Activated CD8-positive, alpha-beta memory T cell treated with anti-CD3 and anti-CD28 coated beads for 48 hours (primary cell): Measurements from ENCODE around the gene PPP2R3B.
"Not testable (repeated sequence)": the region's sequence is repeated elsewhere in the genome, so short reads cannot be mapped to it uniquely, and the experiment has no call there.

Source experiments
- DNase-seq, 3 experiments: peaks; one replicate each; pipeline ENCODE4 v3.0.0-alpha.2; 2020; ENCODE audit warnings: low read depth in 2 of 3, low spot score in 2 of 3

Gene PPP2R3B

DNA sequence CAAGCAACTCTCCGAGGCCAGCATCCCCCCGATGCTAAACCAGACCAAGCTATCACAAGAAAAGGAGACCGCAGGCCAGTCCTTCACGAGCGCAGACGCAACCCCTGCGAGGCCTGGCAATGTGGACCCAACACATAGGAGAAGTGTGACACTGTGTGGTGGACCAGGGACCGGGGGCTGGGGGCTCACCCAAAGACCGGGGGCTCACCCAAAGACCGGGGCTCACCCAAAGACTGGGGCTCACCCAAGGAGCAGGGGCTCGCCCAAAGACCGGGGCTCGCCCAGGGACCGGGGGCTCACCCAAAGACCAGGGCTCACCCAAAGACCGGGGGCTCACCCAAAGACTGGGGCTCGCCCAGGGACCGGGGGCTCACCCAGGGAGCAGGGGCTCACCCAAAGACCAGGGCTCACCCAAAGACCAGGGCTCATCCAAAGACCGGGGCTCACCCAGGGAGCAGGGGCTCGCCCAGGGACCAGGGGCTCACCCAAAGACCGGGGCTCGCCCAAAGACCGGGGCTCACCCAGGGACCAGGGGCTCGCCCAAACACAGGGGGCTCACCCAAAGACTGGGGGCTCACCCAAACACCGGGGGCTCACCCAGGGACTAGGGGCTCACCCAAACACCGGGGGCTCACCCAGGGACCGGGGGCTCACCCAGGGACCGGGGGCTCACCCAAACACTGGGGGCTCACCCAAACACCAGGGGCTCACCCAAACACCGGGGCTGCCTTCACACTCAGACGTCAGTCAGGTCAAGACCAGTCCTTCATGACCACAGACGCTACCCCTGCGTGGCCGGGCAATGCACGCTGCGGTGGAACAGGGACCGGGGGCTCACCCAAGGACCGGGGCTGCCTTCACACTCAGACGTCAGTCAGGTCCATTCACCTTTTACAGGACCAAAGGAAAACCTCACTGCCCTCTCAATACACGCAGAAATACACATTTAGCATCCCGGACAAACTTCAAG, 32.9 kb downstream of the PPP2R3B start:
- DNase-seq = no peak

DNA sequence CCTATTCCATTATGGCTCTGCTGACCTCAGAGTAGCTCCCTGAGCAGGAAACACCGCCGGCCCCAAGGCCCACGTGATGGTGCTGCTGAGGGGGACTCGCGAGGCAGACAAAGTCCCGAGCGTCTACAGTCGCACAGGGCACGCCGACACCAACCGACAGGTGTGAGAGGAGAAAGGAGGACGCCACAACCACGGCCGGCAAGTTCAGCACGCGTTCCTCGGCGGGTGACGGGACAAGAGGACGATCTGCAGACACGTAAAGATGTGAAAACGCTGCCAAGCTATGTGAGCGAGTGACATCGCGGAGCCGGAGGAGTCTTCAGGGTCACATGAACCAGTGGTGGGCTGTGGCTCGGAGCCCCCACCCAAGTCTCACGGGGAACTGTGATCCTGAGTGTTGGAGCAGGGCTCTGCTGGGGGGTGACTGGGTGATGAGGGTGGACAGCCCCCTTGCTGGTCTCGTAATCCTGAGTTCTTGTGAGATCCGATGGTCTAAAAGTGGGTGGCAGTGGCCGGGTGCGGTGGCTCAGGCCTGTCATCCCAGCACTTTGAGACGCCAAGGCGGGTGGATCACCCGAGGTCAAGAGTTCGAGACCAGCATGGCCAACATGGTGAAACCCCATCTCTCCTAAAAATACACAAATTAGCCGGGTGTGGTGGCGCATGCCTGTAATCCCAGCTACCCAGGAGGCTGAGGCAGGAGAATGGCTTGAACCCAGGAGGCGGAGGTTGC, 34.0 kb downstream of the PPP2R3B start:
- DNase-seq = no peak

DNA sequence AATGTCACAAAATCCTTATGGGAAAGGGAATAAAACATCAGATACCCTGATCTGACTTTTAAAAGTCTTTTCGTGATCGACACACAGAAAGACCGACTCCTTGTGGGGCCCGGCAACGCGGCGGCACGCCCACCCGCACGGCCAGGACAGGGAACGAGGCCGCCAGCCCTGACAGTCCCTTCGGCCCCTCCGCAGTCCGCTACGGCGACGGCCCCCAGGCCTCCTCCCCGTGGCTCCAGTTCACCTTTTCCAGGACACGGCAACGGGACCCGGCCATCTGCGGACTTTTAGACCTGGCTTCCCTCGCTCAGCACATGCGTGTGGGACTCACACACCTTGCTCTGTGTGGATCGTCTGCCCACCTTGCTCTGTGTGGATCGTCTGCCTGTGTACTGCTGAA, 34.5 kb downstream of the PPP2R3B start:
- DNase-seq = no peak

GRCh38 chrX:351736-352135, 35.0 kb downstream of the PPP2R3B start:
- DNase-seq = no peak

- DNase-seq = not testable (repeated sequence)
Observed at GRCh38 chrX:351324-351641, 35.4 kb downstream of the PPP2R3B start.

GRCh38 chrX:350534-351323, 36.0 kb downstream of the PPP2R3B start:
- no peak for DNase-seq

GRCh38 chrX:350148-350533, 36.6 kb downstream of the PPP2R3B start:
- no peak for DNase-seq

DNA sequence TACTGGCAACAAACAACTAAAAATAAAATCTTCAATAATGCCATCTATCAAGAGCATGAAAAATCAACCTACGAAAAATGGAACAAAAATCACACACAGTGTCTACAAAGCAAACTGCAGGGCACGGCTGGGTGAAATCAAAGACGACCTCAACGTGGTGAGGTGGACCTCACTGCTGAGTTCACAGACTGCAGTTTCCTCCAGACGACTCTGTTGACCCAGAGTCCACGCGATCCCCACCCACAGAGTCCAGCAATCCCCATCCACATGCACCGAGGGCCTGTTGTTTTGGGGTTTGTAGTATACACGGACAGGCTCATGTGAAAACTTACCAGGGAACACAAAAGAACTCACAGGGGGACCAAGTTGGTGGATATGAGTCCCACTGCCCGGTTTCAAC, 37.0 kb downstream of the PPP2R3B start:
- no peak for DNase-seq

DNA sequence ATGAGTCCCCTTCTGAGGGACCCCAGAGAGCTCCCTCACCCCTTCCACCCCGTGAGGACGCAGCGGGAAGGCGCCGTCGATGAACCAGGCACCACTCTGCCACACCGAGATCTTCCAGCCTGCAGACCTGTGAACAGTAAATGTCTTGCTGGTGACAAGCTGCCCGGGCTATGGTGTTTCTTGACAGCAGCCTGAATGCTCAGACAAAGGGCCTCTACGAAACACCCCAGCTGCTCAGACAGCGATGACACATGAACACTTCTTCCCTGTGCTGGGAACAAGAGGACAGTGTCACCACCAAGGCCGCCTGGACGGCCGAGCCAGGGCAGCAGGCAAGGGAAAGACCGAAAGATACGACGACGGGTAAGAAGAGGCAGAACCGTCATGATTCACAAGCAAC, 37.5 kb downstream of the PPP2R3B start:
- no peak for DNase-seq

GRCh38 chrX:348461-349117, 38.1 kb downstream of the PPP2R3B start:
- no peak for DNase-seq

DNA sequence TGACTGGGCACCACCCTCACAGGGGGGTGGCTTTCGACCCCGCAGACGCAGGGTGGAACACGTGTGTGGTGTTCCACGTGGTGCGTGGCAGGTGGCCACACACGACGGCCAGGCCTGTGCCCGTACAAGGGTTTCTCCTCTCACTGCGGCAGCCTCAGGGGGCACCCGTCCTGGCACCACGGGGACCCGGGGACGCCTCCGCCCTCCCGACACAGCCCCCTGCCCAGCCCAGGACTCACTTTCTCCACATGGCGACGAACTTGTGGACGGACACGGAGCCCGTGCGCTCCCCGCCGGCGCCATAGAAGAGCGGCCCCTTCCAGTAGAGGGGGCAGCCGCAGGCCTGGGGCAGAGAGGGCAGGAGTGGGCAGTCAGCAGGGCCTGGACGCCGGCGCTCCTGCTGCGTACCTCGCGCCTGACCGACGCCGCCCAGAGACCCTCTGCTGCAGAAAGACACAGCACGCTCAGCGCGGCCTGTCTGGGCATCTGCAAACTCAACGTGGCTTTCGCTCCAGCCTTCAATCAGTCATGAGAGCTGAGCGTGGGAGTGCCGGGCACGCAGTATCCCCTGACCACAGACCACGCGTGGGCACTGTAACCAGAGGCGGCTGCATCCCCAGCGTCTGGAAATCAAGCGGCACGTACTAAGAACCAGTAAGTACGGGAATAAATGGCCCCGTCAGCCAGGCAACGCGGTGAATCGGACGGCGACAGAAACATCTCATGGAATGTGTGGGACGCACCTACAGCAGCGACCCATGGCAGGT, 39.2 kb downstream of the PPP2R3B start:
- no peak for DNase-seq

- DNase-seq = no peak
Observed at GRCh38 chrX:346034-346813, 40.5 kb downstream of the PPP2R3B start.

DNA sequence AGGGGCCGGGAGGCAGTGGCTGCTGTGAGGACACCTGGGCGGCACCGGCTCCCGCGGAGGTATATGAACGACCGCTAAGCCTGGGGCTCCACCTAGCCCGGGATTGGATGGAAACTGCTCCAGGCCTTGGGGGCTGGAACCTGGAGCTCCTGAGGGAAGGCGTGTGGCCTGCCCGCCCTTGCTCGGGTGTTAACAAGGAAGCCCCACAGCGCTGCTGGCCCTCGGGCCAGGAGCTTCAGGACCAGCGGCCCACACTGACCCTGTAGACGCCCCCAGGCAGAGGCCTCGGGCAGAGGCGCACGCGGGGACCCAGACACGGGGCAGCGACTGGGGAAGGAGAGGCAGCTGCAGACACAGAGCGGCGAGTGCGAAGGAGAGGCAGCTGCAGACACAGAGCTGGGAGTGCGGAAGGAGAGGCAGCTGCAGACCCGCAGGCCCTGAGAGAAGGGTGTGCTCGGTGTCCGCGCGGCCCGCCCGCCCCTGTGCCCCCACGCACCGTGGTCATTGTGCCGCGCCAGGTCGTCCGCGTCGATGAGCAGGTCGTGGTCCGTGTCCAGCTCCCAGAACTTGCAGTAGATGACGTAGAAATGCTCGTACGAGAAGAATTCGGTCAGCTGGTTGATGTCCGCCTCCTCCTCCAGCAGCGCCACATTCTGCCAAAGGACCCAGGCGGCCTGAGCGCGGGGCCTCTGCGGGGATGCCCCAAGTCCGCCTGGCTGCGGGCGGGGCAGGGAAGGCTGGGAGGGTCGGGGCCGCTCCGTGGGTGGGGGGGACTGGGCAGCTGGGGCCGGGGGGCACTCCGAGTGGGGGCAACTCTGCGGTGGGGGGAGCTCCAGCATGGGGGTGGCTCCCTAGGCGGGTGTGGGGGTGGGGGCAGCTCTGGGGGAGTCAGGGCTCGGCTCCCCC, 41.4 kb downstream of the PPP2R3B start:
- DNase-seq = no peak

DNA sequence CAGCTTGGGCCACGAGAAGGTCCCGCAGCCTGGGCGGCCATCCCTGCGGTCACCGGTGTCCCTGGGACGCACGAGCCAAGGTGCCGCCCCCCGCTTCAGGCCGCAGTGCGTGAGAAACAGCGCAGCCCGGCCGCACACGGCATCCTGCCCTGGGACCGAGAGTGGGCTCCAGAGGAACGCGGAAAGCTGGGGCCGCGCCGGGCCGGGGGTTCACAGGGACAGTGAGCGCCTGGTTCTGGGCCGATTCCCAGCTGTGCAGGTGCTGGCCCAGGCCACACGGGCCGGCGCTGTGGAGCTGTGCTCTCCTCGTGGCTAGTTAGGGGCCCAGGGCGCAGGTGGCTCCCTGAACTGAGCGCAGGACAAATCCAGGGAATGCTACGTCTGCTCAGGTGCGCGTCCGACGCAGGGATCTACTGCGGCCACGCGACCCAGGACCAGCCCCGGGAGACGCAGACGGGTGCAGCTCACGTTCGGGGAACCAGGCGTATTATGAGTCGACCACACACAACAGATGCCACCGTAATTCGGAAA, 42.3 kb downstream of the PPP2R3B start:
- no peak for DNase-seq

GRCh38 chrX:341541-342101, 45.1 kb downstream of the PPP2R3B start:
- DNase-seq = no peak

DNA sequence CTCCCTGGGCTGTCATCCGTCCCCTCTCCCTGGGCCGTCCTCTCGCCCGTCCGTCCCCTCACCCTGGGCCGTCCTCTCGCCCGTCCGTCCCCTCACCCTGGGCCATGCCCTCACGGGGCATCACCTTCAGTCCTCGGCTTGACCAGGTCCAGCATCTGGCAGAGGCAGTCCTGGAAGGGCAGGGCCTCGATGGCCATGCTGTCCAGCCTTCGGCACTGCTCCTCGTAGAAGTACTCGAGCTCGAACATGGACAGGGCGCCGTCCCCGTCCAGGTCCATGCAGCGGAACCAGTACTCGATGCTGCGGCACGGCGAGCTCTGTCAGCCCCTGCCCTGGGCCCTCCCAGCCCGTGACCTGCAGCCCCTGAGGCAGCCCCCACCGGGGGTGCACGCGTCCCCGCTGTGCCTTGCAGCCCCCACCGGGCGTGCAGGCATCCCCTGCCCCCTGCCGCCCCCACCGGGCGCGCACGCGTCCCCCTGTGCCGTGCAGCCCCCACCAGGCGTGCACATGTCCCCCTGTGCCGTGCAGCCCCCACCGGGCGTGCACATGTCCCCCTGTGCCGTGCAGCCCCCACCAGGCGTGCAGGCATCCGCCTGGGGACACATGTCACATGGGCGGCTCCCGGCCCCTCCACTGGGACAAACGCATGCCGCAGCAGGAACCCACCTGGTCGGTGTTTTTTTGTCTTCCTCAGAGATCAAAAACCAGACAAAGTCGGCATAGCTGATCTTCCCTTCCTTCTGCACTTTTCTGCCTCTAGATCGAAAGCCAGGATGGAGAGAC, 45.9 kb downstream of the PPP2R3B start:
- no peak for DNase-seq

DNA sequence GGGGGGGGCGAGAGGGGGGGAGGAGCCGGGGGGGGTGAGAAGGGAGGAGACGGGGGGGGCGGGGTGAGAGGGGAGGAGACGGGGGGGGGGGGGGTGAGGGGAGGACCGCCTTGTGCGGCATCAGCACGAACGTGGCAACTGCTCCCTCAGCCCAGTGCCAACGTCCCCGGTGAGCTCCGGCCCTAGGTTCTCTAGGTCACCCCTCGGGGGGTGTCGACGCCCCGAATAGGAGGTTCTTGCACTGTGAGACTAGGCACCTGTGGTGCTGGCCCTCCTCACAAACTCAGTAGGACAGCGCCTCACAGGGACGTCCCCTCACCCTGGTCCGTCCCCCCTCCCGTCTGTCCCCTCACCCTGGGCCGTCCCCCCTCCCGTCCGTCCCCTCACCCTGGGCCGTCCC, 46.6 kb downstream of the PPP2R3B start:
- DNase-seq = no peak
